ENCODE measurements around the gene SERPINA1. TPM values are rescaled to one million over a fixed set of nuclear protein-coding genes. Genes with fewer than 3 reads are reported as not detected.
"Not testable (repeated sequence)": the region's sequence is repeated elsewhere in the genome, so short reads cannot be mapped to it uniquely, and the experiment has no call there.

The SERPINA1 gene
- total RNA-seq, 1 experiment from 2014 or later = 0.58 TPM

DNA sequence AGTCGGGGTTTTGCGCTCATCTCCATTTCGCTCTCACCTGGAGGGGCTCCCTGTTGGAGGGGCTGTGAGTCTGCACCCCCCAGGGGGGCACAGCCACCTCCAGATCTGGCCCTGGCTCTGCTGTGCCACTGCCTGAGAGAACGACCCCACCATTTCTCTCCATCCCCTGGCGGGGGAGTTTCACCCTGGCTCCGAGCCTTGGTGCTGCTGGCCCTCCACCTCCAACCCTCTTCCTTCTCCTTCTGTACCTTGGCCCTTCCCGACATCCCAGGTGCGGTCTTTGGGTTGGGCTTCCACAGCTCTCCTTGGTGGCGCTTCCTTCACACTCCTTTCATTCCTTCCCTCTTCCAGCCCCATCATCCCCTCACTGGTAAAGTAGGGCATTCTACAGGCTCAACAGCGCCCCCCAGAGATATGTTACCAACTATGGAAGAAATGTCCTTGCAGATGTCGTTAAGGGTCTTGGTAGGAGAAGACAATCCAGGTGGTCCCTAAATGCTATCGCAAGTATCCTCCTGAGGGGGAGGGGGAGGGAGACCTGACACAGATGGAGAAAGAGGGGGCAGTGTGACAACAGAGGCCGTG is 16.3 kb downstream of the SERPINA1 start:
- DNase-seq (ENCODE audit: low read depth) = no peak

GRCh38 chr14:94370524-94370910 is 17.9 kb downstream of the SERPINA1 start:
- DNase-seq (ENCODE audit: low read depth) = no peak

DNA sequence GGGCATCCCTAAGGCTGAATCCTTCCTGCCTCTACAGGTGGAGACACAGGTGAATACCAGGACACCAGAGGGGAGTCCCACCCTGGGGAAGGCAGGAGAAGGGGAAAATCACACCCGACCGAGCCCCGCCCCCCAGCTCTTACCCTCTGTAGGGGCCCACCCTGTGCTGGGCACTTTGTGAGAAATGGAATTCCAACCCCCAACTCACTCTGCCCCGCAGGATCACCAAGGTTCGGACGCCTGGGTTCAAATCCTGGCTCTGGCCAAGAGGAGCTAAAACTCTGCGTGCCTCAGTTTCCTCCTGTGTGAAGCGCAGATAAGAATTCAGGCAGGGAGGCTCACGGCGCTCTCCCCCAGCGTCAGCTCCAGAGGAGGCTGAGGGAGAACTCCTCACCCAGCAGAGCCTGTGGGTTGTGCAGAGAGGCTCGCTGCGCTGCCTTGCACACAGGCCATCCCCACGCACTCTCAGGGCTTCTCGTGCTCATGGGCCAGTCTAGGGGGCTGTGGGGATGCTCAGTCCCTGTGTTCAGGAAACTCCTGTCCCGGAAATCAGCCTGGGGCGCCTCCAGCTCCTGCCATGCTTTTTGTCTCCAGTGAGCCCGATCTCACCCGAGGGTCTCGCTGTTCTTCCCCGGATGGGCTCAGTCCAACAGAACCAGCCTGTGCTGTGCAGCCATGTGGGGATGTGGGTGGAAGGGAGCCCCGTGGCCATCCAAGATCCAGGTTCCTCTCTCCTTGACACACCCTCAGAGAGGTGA is 18.5 kb downstream of the SERPINA1 start:
- DNase-seq (ENCODE audit: low read depth) = not testable (repeated sequence)

DNA sequence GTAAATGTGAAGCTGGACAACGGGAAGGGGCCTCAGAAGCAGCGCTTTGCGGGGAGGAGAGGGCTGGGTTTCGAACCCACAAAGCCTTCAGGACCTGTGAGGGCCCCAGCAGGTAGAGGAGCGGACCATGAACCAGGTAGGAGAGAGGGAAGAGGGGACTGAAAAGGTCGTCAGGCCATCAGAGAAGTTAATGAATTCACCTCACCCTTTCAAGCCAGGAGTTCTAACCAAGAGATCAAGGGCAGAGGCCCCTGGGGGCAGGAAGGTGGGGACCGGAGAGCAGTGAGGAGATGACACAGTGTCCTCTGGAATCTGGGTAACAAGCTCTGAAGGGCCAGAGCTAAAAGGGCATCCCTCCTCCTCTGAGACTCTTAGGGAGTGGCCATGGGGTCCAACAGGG is 19.4 kb downstream of the SERPINA1 start:
- DNase-seq (ENCODE audit: low read depth) = no peak

GRCh38 chr14:94368243-94368590 is 20.2 kb downstream of the SERPINA1 start:
- DNase-seq (ENCODE audit: low read depth) = no peak

GRCh38 chr14:94367347-94368242 is 20.8 kb downstream of the SERPINA1 start:
- DNase-seq (ENCODE audit: low read depth) = no peak

DNA sequence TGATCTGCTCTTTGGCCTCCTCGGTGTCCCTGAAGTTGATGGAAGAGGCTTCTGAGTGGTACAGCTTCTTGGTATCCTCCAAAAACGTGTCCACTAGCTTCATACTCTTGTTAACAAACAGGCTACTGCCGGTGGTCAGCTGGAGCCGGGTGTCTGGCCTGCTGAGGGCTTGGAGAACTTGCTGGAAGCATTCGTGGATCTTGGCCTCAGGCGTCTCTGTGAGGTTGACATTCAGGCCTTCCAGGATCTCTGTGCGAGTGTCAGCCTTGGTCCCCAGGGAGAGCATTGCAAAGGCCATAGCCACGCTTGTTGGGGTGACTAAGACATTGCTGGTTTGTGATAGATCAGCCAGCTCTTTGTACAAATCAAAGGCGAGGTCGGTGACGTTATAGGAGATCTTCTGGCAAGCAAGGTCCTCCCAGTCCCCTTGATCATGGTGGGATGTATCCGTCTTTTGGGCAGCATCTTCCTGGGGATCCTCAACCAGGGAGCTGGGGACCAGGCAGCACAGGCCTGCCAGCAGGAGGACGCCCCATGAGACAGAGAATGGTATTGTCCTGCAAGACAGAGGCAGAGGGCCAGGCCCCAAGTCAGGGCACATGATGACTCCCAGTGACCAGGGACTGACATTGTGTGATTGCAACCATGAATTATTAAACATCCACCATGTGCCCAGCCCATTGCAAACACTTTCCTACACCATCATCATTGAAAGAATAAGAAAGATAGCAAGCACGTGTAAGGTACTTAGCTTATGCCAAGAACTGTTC is 22.1 kb downstream of the SERPINA1 start, which contains the start of gene SERPINA2:
SERPINA2 (minus strand) TSS at position 553 of the 770 bp plus-strand sequence.
- DNase-seq (ENCODE audit: low read depth) = no peak

DNA sequence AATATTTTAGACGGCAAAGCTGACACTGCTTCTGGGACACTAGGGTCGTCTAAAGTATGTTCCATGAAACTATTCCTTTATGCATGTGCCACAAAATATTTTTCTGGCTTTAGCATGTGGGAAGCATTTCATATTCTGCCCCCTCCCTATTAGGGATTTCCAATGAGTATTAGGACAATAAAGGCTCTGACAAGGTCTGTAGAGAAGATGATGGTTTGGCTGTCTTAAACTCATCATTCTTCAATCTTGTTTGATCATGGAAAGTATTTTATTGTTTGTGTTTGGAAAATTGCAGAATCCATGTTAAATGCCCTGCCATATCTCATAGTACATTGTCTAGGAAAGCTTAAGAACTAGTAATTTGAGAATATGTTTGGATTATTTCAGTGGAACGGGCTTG is 22.8 kb downstream of the SERPINA1 start:
- no peak for DNase-seq (ENCODE audit: low read depth)

GRCh38 chr14:94364964-94365363 is 23.4 kb downstream of the SERPINA1 start:
- DNase-seq (ENCODE audit: low read depth) = no peak

DNA sequence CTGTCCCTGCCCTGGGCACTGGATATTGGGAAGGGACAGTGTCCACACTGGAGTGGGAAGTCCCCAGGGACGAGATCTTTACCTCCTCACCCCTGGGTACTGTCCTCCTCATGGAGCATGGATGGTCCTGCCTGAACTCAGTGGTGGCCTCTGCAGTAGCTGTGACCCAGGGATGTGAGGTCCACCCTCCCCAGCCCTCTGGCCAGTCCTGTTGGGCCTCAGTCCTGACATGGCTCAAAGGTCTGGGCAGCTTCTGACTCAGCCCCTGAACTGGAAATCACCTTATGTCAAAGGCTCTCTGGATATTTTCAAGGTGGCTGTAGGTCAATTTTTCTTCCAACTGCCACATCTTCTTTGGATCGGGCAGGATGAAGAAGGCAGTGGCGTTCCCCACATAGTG is 24.4 kb downstream of the SERPINA1 start:
- DNase-seq (ENCODE audit: low read depth) = no peak

DNA sequence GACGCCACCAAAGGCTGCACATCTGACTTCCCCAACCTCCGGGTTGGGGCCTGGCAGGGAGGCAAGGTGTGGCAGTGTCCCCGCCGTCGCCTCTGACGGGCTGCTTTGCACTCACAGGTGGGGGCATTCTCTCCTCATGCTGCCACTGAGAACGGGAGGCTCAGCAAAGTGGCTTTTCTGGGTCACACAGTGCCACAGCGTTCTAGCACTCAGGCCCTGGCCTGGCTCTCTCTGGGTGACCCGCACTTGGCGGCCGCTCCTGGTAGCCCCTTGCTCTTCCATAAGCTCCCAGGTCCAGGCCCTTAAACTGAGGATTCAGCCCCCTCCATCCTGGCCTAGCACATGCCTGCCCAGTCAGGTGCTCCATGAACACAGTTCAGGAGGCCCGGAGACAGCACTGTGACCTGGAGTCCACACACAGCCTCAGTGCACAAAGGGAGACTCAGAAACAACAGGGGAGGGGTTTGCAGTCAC is 25.2 kb downstream of the SERPINA1 start:
- DNase-seq (ENCODE audit: low read depth) = no peak

- DNase-seq (ENCODE audit: low read depth) = no peak
Measured at GRCh38 chr14:94362614-94363133, 25.7 kb downstream of the SERPINA1 start.

- no peak for DNase-seq (ENCODE audit: low read depth)
Measured at GRCh38 chr14:94361682-94362081, 26.7 kb downstream of the SERPINA1 start.

DNA sequence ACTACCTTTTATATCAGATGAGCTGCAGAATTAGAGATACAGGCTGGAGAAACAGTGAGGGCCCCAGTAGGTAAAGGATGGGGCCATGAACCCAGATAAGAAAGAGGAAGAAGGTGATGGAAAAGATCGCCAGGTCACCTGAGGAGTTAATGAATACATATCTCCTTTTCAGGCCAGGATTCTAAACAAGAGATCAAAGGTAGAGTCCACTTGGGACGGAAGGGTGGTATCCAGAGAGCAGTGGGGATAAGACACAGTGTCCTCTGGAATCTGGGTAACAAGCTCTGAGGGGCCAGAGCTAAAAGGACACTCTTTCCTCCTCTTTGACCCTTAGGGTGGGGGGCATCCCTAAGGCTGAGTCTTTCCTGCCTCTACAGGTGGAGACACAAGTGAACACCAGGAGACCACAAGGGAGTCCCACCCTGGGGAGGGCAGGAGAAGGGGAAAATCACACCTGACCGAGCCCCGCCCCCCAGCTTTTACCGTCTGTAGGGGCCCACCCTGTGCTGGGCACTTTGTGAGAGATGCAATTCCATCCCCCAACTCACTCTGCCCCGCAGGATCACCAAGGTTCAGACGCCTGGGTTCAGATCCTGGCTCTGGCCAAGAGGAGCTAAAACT is 27.3 kb downstream of the SERPINA1 start:
- no peak for DNase-seq (ENCODE audit: low read depth)

- DNase-seq (ENCODE audit: low read depth) = no peak
Measured at GRCh38 chr14:94357166-94357565, 31.2 kb downstream of the SERPINA1 start.

DNA sequence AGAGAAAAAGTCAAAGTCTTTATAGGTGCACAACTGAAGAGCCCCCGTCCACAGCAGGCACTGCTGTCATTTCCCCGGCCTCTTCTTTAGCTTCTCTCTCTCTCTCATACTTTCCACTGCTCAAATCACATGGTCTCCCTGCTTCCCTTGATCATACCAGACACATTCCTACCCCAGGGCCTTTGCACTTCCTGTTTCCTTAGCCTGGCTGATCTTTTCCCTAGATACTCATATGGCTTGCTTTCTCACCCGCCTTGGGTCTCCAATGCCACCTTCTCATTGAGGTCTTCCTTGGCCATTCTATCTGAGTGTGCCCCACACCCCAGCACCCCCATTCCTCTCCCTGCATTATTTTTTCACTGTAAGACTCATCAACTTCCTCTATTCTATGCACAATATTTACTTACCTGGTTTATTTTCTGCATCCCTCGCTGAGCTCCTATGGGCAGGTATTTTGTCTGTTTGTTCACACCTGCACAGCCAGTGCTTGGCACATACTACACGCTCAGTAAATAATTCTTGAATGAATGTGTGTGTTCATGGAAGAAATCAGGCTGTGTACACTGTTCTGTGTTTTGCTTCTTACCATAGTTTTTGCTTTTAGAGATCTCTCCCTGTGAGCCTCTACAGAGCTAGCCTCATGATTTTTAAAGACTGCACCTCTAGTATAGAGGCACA is 31.9 kb downstream of the SERPINA1 start:
- no peak for DNase-seq (ENCODE audit: low read depth)

DNA sequence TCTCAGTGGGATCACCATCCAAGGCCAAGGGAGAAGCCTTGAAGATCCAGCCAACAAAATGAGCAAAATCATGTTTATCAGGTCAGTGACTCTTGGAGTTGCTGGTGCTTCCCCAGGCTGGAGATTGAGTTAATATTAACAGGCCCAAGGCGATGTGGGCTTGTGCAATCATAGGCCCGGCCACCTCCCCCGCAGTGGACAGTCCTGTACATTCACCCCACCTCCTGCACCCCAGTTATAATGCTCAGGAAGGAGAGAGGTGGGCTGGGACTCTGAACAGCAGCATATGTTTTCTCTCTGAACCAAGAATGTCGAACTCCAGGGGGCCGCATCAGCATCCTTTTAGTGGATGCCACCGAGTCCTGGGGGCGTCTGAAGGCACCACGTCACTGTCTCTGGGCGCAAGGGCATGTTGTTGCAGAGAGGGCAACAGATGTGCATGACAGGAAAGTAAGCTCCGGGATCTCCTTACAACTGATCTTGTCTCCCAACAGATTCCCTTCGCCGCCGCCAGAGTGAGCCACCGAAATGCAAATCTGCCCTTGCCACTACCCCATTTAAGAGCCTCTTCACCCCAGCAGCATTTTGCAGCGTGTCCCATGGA is 33.1 kb downstream of the SERPINA1 start:
- DNase-seq (ENCODE audit: low read depth) = no peak

DNA sequence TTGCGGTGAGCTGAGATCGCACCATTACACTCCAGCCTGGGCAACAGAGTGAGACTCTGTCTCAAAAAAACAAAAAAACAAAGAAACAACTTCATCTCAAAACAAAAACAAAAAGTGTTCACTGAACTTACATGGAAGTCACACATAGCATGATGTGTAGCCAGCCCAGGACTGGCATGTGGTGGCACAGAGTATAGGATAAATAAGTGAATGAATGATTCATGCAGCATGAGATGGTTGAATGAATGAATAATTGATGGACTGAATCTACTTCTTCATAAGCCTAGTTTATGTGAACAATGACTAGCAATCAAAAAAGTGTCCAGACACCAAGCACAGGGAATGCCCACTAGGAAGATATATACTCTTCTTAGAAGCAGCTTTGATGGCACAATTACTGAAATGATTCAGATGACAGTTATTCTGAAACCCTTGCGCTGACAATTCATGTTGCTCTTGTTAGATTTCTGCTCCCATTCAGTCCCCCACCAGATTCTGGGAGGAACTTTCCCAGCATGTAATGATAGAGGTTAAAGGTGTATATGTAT is 33.7 kb downstream of the SERPINA1 start:
- DNase-seq (ENCODE audit: low read depth) = no peak

DNA sequence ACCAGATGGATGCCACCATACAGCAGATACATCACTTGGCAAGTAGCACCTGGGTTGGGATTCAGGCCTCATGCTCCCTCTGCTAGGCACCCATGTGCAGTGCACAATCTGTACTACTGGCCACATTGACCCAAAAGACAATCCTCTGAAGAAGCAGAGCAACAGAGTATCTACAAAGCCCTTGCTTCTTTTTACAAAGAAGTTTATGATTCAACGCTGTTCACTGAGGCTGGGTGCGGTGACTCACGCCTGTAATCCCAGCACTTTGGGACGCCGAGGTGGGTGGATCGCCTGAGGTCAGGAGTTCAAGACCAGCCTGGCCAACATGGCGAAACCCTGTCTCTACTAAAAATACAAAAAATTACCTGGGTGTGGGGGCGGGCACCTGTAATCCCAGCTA is 34.2 kb downstream of the SERPINA1 start:
- not testable (repeated sequence) for DNase-seq (ENCODE audit: low read depth)
